ENCODE data around the gene TECRL. TPM values are rescaled to one million over a fixed set of nuclear protein-coding genes. Genes with fewer than 3 reads are reported as not detected.

TECRL gene
- total RNA-seq, 1 donor from 2014 or later, result not detected

DNA sequence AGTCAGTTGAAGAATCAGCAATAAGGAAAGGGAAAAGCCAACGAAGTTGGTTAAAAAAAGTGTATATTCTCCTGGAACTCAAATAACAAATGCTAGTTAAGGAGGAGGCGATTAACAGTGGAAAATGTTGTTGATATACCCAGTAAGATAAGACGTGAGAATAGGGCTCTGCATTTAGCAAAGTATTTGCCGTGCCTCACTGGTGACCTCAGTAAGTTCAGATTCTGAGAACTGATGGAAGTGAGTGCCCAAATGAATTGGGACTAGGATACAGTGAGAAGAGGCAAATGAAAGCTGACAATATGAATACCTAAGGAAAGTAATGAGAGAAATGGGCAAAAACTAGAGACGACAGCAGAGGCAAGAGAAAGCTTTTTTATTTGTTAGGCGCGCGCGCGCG, 3.5 kb downstream of the TECRL start:
- TF ChIP-seq, protein P1, sequence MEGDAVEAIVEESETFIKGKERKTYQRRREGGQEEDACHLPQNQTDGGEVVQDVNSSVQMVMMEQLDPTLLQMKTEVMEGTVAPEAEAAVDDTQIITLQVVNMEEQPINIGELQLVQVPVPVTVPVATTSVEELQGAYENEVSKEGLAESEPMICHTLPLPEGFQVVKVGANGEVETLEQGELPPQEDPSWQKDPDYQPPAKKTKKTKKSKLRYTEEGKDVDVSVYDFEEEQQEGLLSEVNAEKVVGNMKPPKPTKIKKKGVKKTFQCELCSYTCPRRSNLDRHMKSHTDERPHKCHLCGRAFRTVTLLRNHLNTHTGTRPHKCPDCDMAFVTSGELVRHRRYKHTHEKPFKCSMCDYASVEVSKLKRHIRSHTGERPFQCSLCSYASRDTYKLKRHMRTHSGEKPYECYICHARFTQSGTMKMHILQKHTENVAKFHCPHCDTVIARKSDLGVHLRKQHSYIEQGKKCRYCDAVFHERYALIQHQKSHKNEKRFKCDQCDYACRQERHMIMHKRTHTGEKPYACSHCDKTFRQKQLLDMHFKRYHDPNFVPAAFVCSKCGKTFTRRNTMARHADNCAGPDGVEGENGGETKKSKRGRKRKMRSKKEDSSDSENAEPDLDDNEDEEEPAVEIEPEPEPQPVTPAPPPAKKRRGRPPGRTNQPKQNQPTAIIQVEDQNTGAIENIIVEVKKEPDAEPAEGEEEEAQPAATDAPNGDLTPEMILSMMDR (IDR thresholded peaks at IDR 0.05), result no peak
- Mint-ChIP-seq H3K27ac (ENCODE audit: unreplicated experiment) (no peak overlapping the region), H3K9me3 (ENCODE audit: low read depth) (no peaks in the 10 kb centered on the region), H3K4me3 (ENCODE audit: unreplicated experiment) (no peak overlapping the region), H3K27me3 (ENCODE audit: low read depth) (peaks cover 13% of the 10 kb centered on the region), H3K36me3 (ENCODE audit: low read depth) (no peaks in the 10 kb centered on the region), H3K4me1 (ENCODE audit: low read depth) (no peaks in the 10 kb centered on the region)
- no peak for DNase-seq (ENCODE audit: low spot score)

DNA sequence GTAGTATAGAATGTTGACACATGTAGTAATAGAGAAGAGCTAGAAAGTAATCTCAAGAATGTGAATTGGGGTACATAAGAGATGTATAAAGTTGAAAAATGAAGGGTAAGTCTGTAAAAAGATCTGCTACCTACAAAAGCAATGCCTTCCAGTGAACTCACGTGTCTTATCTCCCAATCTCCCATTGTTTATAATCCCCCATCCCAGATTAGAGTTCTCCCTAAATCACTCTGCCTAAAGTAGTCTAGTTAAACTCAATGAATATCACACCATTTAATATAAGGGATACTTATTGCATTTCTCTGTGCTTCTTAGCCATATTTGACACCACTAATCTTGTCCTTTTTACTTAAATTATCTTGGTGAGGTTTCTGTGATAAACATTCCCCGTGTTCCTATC, 6.6 kb downstream of the TECRL start:
- DNase-seq (ENCODE audit: low spot score), result no peak
- Mint-ChIP-seq H3K27ac (ENCODE audit: unreplicated experiment) (no peak overlapping the region), H3K9me3 (ENCODE audit: low read depth) (no peaks in the 10 kb centered on the region), H3K4me1 (ENCODE audit: low read depth) (no peaks in the 10 kb centered on the region), H3K27me3 (ENCODE audit: low read depth) (peaks cover 8% of the 10 kb centered on the region), H3K4me3 (ENCODE audit: unreplicated experiment) (no peak overlapping the region), H3K36me3 (ENCODE audit: low read depth) (no peaks in the 10 kb centered on the region)
- TF ChIP-seq, protein P1 (IDR thresholded peaks at IDR 0.05), result no peak

DNA sequence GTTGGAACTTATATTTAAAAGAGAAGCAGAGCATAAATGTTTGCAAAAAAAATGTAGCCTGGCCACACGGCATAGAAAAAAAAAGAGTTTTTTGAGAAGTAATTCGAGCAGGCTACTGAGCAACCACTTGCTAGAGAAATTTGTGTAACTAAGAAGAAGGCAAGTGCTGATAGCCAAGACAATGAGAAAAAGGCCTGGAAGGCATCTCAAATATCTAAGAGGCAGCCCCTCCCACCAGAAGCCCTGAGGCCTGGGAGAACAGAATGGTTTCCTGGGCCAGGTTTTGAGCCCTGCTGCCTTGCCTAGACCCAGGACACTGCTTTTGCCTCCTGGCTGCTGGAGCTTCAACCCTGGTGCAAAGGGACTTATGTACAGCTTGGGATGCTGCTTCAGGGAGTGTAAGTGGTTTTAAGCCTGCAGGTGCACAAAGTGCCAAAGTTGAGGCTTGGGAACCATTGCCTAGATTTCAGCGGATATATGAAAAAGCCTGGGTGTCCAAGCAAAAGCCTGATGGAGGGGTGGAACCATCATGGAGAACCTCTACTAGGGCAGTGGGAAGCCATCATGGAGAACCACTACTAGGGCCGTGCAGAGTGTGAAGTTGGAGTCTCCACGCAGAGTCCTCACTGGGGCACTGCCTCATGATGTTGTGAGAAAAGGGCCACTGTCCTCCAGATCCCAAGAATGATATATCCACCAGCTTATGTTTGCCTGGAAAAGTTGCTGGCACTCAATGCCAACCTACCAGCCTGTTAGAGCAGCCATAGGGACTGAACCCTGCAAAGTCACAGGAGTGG, 9.7 kb downstream of the TECRL start:
- Mint-ChIP-seq H3K4me3 (ENCODE audit: unreplicated experiment) (no peak overlapping the region), H3K9me3 (ENCODE audit: low read depth) (no peaks in the 10 kb centered on the region), H3K36me3 (ENCODE audit: low read depth) (no peaks in the 10 kb centered on the region), H3K27ac (ENCODE audit: unreplicated experiment) (no peak overlapping the region), H3K27me3 (ENCODE audit: low read depth) (peaks cover 8% of the 10 kb centered on the region), H3K4me1 (ENCODE audit: low read depth) (no peaks in the 10 kb centered on the region)
- TF ChIP-seq, protein P1 (IDR thresholded peaks at IDR 0.05), result no peak
- DNase-seq (ENCODE audit: low spot score), result peak; percentile 34

DNA sequence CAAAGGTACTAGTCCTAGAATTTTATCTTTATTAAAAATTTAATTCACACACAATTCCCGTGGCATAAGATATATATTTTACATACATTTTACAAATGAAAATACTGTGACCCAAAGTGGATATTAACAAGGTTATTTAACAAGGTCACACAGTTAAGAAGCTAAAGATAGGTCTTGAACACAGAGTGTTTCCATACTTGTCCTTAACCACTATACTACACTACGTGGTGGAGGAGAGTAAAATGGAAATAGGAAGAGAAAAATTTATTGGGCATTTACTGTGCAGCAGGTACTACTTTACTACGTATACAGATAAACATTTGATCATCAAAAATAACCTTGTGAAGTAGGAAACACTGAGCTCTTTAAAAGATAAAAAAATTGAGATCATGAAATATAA, 14.8 kb downstream of the TECRL start:
- Mint-ChIP-seq H3K27me3 (ENCODE audit: low read depth) (no peaks in the 10 kb centered on the region), H3K36me3 (ENCODE audit: low read depth) (no peaks in the 10 kb centered on the region), H3K4me1 (ENCODE audit: low read depth) (no peaks in the 10 kb centered on the region), H3K27ac (ENCODE audit: unreplicated experiment) (no peak overlapping the region), H3K4me3 (ENCODE audit: unreplicated experiment) (no peak overlapping the region), H3K9me3 (ENCODE audit: low read depth) (no peaks in the 10 kb centered on the region)
- no peak for DNase-seq (ENCODE audit: low spot score)
- TF ChIP-seq, protein P1 (IDR thresholded peaks at IDR 0.05), result no peak

DNA sequence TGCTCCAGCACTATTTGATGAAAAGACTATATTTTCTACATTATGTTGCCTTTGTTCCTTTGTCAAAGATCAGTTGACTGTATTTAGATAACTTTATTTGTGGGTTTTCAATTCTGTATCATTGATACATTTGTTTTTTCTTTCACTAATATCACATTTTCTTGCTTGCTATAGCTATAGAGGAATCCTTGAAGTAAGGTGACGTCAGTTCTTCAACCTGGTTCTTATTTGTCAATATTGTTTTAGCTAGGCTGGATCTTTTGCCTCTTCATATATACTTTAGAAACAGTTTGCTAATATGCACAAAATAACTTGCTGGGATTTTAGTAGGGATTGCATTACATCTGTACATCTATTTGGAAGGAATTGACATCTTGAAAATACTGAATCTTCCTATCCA, 21.0 kb downstream of the TECRL start:
- Mint-ChIP-seq H3K4me1 (ENCODE audit: low read depth) (no peaks in the 10 kb centered on the region), H3K36me3 (ENCODE audit: low read depth) (no peaks in the 10 kb centered on the region), H3K27me3 (ENCODE audit: low read depth) (peaks cover 2% of the 10 kb centered on the region), H3K9me3 (ENCODE audit: low read depth) (no peaks in the 10 kb centered on the region), H3K27ac (ENCODE audit: unreplicated experiment) (no peak overlapping the region), H3K4me3 (ENCODE audit: unreplicated experiment) (no peak overlapping the region)
- no peak for DNase-seq (ENCODE audit: low spot score)
- TF ChIP-seq, protein P1 (IDR thresholded peaks at IDR 0.05), result no peak

Data from chondrocyte (in vitro differentiated cells).